Stimulated activated CD8-positive, alpha-beta memory T cell treated with anti-CD3 and anti-CD28 coated beads, Interleukin-7, amount 100 ng/mL, for 48 hours (primary cell): ENCODE measurements around the gene VASN.

Experiments used
- DNase-seq, 2 donors: peaks; one replicate each; pipeline ENCODE4 v3.0.0-alpha.2; 2020; ENCODE audit warnings: low read depth in 1 of 2; ENCODE audit errors: extremely low read depth in 1 of 2

Gene VASN

DNA sequence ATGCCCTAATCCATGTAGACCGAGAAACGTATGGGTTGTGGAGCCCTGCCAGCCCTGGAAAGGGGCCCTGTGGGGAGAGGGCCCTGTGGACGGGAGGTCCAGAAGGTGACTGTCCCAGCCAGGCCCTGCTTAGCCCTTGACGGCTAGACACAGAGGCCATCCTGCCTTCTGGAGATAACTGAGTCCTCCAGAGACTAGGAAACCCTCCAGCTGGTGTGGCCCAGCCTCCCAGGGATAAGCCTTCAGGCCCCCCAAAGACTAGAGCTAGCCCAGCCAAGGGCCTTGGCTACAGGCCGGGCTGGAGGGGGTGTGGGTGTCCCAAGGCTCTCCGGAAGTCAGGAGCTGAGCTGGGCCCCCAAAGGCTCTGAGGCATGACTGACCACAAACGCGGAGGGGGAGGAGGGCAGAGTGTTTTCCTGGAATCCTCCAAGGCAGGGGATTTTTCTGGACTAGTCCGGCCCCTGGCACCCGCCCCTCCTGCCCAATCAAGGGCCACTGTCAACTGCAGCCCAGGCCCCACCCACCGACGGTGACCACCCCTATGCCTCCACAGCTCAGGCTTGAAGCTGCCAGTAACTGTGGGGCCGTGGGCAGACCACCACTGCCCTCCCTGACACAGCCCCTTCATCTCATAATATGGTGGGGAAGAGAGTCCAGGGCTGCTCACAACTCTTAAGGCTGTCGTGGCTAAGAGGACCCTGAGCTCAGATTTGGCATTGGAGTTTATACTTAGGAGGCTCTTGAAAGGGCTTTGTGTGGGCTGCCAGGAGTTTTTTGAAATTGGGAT is 885 bp upstream of the VASN start:
- DNase-seq, result no peak

DNA sequence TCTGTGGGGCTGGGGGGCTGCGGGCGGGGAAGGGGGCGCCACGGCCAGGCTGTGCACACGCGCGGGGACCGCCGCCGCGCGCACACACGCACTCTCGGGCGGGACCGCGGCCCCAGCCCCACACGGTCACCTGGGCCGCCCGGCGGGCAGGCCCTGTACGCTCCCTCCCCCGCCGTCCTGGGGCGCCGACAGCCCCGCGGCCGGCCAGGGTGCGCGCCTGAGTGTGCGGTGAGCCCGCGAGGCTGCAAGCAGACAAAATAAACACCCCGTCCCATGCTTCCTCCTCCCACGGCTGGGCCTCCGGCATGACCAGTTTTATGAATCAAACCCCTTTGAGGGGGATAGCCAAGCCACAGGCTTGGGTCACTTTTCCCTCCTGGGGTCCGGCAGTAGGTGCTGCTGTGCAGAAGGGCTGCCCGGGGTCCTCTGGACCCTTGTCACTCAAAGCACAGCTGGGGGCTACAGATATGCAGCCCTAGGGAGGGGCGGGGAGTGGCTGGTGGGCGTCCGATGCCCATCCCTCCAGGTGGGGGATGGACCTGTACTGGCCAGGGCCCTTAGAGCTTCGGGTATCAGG is 441 bp downstream of the VASN start:
- DNase-seq, result no peak

- no peak for DNase-seq
Observed at GRCh38 chr16:4372578-4373355, 1.1 kb downstream of the VASN start.

- DNase-seq, result no peak
Observed at GRCh38 chr16:4373356-4373908, 1.8 kb downstream of the VASN start.

GRCh38 chr16:4373909-4374742 is 2.5 kb downstream of the VASN start:
- no peak for DNase-seq

DNA sequence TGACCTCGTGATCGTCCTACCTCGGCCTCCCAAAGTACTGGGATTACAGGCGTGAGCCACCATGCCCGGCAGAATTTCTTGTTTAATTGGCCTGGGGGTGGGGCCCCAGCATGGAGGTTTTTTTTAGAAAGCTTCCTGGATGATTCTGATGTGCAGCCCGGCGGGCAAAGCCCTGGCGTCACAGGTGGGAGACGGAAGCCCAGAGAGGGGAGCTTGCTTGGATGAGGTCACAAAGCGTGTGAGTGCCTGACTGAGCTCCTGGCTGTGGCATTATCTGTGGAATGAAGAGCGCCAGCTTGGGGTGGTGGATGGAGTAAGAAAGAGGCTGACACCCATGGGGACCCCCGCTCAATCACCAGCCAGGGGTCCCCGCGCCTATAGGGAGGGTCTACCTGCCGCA is 4.1 kb downstream of the VASN start:
- DNase-seq, result no peak

- no peak for DNase-seq
Observed at GRCh38 chr16:4376126-4376892, 4.7 kb downstream of the VASN start.

DNA sequence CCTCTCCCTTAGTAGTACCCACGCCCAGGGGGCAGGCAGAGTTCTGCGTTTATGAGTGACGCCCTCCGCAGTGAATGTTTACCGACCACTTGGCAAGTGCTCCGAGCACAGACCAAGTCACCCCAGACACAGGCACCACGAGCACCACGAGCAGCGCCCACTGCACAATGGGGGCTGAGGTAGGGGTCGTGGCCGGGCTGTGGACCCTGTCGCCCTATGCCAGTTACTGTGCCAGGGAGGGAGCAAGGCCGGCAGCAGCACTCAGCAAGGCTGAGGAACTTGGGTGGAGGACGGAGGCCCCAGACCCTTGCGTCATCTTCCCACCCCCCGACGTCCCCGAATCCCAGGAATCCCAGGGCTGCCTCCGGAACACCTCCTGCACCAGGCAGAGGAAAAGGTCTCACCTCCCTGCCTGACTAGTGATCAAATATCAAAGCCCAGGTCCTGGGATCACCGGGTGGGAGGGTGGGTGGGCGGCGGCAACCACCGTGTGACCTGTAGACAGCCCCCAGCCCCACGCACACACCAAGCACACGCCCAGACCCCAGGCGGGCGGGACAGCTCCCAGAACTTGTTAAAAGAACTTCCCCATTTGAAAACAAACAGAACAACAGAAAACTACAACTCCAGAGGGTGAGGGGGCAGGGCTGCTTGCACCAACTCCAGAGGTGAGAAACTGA is 5.4 kb downstream of the VASN start:
- no peak for DNase-seq

- no peak for DNase-seq
Observed at GRCh38 chr16:4377573-4378154, 6.0 kb downstream of the VASN start.

GRCh38 chr16:4378161-4378666 is 6.6 kb downstream of the VASN start:
- DNase-seq, result no peak

DNA sequence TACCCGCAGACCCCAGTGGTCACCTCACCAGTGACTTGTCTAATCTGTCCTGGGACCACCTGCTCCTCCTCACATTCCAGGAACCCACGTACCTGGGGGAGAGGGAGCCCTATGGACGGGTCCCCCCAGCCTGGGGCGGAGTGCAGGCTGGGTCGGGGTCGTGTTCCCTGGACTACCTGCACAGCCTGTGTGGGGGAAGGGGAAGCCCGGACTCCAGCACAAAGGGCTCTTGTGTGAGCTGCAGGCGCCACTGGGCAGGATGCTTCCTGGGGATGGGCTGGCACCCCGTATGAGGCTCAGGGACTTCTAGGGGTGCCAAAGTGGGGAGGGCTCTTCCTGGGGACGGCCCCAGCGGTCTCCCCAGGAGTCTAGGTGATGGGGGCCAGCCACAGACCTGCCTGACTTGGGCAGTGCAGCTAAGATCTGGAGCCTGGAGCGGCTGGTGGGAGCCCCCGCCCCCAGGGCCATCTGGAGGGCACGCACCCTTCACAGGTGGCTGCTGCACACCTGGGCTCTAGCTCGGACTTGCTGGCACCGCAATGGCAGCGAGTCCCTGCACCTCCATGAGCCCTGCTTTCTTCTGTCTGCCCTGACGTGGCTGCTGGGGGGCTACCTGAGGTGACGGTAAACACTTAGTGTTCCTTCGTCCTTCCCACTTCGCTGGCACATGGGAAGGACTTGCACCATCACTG is 7.5 kb downstream of the VASN start:
- no peak for DNase-seq

- no peak for DNase-seq
Observed at GRCh38 chr16:4380119-4381063, 8.7 kb downstream of the VASN start.

DNA sequence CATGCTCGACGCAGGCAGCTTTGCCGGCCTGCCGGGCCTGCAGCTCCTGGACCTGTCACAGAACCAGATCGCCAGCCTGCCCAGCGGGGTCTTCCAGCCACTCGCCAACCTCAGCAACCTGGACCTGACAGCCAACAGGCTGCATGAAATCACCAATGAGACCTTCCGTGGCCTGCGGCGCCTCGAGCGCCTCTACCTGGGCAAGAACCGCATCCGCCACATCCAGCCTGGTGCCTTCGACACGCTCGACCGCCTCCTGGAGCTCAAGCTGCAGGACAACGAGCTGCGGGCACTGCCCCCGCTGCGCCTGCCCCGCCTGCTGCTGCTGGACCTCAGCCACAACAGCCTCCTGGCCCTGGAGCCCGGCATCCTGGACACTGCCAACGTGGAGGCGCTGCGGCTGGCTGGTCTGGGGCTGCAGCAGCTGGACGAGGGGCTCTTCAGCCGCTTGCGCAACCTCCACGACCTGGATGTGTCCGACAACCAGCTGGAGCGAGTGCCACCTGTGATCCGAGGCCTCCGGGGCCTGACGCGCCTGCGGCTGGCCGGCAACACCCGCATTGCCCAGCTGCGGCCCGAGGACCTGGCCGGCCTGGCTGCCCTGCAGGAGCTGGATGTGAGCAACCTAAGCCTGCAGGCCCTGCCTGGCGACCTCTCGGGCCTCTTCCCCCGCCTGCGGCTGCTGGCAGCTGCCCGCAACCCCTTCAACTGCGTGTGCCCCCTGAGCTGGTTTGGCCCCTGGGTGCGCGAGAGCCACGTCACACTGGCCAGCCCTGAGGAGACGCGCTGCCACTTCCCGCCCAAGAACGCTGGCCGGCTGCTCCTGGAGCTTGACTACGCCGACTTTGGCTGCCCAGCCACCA is 9.7 kb downstream of the VASN start:
- no peak for DNase-seq

- no peak for DNase-seq
Observed at GRCh38 chr16:4381935-4382794, 10.5 kb downstream of the VASN start.

- DNase-seq, result no peak
Observed at GRCh38 chr16:4382795-4383357, 11.2 kb downstream of the VASN start.
